ENCODE measurements around the gene EGFLAM.
A peak's percentile ranks its signal among the peaks of the same experiment; 100 is the strongest.

Gene EGFLAM

DNA sequence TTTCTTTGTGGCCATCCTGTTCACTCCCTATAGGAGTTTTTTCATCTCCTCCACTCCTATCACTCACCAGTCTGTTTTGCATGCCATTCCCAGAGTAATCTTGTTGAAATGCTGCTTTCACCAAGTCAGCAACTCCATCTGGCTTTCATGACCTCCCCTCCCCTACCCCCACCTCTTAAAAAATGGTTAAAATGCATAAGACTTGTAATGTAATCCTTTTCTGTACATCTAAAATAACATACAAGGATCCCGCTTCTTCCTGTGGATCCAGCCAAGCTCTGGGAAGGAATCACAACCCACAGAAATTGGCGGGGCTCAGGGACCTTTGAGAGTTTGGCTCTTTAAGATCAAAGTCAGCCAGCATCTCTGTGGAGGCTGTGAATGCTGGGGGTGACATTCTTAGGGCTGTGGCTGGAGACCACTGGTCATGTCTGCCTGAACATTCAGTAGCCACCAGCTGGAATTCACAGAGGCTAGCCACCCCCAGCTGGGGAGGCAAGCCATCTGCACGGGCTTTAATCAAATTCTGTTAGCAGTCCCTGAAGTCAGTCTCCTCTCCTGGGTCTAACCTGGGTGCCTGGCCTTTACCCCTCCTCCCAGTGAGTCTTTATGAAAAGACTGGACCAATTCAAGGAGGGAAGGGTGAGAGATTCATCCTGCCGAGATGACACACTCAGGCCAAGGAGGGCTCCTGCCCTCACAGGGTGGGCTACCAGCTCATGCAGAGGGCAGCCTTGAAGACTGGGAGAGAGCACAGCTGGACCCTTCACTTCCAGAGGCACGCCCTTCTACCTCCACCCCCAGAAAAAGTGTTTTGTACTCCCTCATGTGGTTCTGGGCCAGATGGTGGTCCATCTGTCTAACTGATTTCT lies 165.2 kb downstream of the EGFLAM start:
- no peak for DNase-seq

DNA sequence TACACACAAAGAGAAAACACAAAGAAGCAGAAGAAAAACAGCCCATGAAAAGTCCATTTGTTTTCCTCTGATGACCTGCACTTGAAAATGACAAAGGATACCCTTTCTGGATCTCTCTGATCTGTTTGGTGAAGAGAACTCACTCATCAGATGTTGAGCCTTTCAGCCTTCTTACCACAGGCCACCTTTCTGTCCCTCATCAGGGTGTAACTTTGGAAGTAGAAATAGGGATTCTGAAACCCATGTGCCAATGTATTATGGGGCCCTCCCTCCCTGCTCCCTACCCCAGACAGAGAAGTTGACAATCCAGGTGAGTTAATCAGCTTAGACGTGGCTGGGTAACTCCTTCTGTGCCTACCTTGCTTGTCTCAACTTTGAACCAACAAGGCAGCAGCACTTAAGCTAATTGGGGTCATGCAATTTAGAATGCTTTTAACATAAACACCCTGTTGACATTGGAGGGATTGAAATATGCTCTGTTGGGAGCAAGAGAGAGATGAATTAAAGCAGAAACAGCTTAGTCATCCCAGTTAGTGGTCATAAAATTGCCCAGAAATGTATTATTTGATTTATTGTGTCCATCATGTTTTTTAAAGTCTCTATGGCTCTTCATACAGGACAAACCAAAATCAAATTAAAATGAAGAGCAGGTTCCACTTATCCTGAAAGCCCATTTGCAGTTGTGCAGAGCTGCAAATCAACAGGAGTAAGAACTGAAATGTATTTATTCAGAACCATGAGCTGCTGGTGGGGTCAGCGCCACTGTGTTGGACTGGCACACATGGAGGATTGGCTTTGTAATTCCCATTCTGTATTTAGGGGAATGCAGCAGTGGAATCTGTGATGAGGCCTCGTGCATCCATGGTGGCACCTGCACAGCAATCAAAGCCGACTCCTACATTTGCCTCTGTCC lies 166.0 kb downstream of the EGFLAM start:
- no peak for DNase-seq

DNA sequence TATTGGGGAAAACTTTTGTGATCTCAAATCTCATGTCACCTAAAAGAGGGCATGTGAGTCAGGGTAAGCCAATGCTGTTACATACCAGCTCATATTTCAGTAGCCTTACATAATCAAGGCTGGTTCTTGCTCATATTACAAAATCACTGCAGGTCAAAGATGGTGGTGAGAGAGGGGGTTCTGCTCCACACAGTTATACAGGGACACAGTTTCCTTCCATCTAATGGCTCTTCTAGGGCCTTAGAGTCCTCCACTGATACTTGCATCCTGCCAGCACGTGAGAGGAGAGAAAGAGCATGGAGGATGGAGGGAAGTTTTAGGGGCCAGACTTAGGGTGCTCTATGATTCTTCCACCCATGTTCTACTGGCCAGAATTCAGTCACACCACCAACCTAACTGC lies 168.1 kb downstream of the EGFLAM start:
- DNase-seq: no peak

GRCh38 chr5:38426986-38427950 lies 168.9 kb downstream of the EGFLAM start:
- no peak for DNase-seq

DNA sequence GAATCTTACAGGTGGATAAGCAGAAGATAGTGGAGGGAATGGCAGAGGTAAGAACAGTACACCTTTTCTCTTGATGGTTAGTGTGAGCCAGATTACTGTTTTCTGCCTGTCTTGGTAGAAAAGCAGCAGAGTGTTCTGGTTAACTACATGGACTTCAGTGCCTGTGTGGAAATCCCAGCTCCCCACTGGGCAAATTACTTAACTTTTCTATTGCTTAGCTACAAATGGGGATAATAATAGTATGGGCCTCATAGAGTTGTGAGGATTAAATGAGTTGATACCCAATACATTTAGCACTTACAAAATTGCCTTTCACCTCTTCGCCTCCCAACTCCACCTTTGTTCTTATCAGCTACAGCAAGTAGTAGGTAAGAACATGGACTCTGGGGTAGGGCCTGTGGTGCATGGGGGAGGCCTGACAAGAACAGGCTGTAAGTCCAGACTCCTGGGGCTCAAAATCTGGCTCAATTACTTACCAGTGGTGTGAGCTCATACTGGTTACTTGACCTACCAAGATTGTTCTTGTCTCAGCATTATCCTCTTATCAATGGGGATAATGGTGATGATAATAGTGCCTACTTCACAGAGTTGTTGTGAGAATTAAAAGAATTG lies 173.0 kb downstream of the EGFLAM start:
- no peak for DNase-seq

DNA sequence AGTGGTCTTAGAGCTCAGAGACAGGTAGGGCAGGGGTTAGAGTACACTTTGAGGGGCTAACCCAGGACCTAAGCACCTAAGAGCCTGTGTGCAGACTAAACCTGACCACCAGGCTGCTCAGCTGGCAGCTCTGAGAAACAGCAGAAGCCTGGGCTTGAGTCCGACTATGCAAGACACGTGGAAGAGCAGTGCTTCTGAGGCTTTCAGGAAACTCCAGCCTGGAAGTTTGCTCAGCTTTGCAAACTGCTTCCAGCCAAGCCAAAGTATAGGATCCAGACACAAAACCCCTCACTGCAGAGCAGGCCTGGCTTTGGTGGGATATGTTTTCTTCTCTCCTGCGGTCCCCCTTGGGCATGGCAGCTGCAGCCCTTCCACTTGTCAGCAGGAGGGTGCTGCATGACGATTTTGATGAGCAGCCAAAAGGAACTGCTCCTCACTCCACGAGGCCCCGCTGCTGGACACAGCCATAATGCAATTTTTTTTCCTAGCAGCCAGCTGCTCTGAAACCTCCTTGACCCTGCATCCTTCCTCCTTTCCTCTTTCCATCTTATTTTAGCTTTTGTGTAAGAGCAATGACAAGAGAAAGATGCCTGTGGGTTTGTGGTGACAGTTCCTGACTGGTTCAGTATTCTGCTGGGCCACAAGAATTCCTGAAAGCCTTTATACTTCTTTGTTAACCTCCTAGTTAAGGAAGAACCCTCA lies 175.0 kb downstream of the EGFLAM start:
- DNase-seq: no peak

GRCh38 chr5:38434966-38435705 lies 176.8 kb downstream of the EGFLAM start:
- DNase-seq: no peak

DNA sequence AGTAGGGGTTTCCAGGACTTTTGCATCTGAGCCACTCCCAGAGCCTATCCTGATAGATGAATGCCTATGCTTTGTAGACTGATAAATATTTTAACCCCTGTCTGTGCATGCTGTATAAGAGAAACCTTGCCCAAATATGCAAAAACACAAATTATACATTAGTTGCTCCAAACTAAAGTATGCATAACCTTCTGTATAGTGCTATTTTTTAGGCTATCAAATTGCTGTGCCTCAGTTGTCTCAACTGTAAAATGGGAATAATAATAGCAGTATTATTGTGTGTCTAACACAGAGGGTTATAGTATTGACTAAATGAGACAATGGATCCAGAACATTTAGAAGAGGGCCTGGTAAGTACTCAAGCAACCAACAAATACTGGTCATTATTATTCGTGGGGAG lies 180.4 kb downstream of the EGFLAM start:
- DNase-seq: no peak

- peak; percentile 82 to 85 for DNase-seq
Measured at GRCh38 chr5:38441453-38442246, 183.3 kb downstream of the EGFLAM start.

- no peak for DNase-seq
Measured at GRCh38 chr5:38442247-38442573, 183.9 kb downstream of the EGFLAM start.

DNA sequence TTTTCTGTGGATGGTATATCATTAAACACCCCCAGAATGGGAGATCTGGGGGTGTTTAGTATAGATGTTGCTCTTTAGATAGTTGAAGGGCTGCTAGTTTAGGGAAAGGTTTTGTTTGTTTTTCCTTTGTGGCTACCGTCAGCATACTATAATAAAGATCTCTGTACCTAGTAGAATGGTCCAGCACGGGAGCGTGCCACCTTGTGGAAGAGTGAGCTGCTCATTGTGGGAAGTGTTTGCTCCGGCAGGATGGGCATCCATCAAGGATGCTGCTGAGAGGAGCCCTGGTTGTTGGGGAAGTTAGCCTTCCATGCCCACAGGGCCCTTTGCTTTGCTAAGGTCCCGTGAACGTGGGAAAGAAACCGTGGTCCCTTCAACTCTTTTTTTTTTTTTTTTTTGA lies 185.0 kb downstream of the EGFLAM start:
- DNase-seq: no peak

DNA sequence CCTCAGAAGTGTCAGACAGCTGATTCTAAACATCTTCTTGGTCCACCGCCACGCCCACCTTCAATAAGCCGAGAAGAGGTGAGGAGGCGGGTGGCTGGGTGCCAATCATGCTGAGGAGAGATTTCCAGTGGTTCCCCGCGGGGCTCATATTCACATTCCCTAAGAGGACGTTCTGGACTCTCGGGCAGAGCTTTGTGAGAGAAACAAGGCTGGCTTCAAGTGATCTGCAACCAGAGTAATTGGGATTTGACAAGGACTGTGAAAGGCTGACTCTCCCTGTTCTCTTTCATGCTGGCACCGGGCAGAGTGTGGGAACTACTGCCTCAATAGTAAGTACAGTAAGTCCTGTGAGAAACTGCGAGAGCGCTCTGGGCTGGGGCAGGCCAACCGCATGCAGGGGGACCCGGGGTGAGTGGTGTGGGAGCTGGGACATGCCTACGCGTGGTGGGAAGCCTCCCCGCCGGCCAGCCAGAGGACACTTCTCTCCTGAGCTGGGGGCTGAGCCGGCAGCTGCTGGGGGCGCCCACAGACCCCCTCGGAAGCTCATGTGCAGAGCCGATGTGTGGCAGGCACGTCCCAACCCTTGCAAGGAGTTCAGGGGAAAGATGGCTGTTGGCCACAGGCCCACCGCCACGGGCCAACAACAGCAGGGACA lies 187.1 kb downstream of the EGFLAM start:
- DNase-seq: no peak

DNA sequence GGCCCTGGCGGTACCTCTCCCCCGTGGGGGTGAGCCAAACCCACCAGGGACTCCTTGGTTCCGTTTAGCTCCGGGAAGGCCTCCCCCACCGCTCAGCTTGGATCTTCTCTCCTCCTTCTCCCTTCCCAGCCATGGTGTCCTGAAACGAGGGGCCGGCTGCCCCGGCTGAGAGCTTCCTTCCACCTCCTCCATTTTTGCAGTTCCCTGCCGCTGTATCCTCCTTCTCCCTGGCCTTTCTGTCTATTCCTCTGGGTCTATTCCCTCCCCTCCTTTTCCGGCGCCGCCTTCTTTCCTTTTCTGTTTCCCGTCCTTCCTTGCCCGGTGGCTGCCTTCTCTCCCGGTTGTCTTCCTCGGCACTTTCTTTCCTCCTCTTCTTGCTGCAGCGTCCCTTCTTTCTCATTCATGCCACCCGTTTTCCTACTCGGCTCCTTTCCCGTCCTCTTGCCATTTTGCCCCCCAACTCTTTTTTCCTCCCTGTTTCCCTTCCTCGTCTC lies 187.7 kb downstream of the EGFLAM start:
- no peak for DNase-seq

GRCh38 chr5:38447056-38447455 lies 188.7 kb downstream of the EGFLAM start:
- DNase-seq: no peak

- DNase-seq: no peak
Measured at GRCh38 chr5:38447786-38448185, 189.4 kb downstream of the EGFLAM start.

GRCh38 chr5:38448568-38449350 lies 190.4 kb downstream of the EGFLAM start:
- no peak for DNase-seq

GRCh38 chr5:38450627-38451026 lies 192.3 kb downstream of the EGFLAM start:
- DNase-seq: no peak

DNA sequence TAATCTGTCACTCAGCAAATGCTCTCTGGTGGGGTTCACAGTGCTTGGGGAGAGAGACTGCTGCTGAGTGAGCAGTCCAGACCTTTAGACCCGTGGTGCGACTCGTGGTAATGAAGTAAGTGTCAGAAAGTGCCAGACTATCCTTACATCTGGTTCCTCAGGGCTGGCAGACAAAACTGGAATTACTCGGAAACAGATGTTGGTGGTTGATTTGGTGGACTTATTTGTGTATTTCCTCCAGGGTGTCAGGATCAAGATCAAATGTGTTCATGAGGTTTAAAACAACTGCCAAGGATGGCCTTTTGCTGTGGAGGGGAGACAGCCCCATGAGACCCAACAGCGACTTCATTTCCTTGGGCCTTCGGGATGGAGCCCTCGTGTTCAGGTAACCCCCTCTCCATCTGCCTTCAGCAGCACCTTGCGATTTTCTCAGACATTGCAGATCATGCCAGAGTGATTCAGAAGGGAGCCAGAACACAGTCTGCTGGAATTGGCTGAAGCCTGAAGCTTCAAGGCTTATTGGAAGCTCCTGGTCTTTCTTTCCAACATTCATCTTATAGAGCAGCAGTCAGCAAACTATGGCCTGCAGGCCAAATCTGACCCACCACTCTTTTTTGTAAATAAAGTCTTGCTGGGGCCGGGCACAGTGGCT lies 192.8 kb downstream of the EGFLAM start:
- no peak for DNase-seq

All from stimulated activated CD4-positive, alpha-beta T cell treated with anti-CD3 and anti-CD28 coated beads, Interleukin-2, amount 100 ng/mL, for 24 hours (primary cell).